Measurements from ENCODE around the gene TBCC.

GRCh38 chr6:42727627-42728026, 18.3 kb downstream of the TBCC start:
- TF ChIP-seq CTCF (IDR thresholded peaks at IDR 0.05; ENCODE audit: borderline replicate concordance, extremely low read depth, low read length, poor library complexity, severe bottlenecking) = no peak
- no peak for TF ChIP-seq EZH2 (IDR thresholded peaks at IDR 0.05; ENCODE audit: borderline replicate concordance, low read depth, low read length, severe bottlenecking)

Measured in DND-41 (cell line).